HG02759 (cell line): ENCODE measurements around the gene PEX6.

Source experiments
- ATAC-seq: cut with Tn5 transposase; IDR thresholded peaks from one replicate; pipeline ENCODE4 v1.9.1; 2021; ENCODE audit warnings: mild to moderate bottlenecking, moderate library complexity; ENCODE audit not compliant: unreplicated experiment

The PEX6 gene, protein sequence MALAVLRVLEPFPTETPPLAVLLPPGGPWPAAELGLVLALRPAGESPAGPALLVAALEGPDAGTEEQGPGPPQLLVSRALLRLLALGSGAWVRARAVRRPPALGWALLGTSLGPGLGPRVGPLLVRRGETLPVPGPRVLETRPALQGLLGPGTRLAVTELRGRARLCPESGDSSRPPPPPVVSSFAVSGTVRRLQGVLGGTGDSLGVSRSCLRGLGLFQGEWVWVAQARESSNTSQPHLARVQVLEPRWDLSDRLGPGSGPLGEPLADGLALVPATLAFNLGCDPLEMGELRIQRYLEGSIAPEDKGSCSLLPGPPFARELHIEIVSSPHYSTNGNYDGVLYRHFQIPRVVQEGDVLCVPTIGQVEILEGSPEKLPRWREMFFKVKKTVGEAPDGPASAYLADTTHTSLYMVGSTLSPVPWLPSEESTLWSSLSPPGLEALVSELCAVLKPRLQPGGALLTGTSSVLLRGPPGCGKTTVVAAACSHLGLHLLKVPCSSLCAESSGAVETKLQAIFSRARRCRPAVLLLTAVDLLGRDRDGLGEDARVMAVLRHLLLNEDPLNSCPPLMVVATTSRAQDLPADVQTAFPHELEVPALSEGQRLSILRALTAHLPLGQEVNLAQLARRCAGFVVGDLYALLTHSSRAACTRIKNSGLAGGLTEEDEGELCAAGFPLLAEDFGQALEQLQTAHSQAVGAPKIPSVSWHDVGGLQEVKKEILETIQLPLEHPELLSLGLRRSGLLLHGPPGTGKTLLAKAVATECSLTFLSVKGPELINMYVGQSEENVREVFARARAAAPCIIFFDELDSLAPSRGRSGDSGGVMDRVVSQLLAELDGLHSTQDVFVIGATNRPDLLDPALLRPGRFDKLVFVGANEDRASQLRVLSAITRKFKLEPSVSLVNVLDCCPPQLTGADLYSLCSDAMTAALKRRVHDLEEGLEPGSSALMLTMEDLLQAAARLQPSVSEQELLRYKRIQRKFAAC

DNA sequence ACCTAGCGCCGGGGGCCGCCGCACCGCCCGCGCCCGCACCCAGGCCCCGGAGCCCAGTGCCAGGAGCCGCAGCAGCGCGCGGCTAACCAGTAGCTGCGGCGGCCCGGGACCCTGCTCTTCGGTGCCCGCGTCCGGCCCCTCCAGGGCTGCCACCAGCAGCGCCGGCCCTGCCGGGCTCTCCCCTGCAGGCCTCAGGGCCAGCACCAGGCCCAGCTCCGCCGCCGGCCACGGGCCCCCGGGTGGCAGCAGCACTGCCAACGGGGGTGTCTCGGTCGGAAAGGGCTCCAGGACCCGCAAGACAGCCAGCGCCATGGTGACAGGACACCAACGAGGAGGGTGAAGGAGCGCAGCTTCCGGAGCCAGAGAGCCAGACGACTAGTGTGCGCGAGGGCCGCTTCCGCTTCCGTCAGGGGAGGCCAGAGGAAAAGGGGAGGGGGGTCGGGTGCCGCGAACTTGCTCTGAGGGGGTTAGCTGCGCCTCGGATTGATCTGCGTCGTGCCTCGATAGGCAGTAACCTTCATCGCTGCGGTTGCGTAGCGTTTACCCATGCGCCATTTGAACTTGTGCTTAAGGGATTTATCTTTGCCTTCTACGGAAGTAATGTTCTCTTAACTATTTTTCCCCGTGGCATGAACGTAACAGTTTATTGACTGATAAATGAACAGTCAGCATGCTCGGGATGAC, at the start of gene PEX6:
PEX6 (minus strand) TSS at position 343 of the 684 bp plus-strand sequence; CDS start at position 312, 31 bp downstream.
- ATAC-seq, result peak; percentile 97

DNA sequence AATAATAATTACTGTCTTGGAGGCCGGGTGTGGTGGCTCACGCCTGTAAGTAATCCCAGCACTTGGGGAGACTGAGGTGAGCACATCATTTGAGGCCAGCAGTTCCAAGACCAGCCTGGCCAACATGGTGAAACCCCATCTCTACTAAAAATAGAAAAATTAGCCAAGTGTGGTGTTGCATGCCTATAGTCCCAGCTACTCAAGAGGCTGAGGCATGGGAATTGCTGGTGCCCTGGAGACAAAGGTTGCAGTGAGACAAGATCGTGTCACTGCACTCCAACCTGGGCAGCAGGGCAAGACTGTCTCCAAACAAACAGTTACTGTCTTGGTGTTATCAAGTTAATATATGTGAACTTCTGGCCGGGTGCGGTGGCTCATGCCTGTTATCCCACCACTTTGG, 47.4 kb upstream of the PEX6 start:
- ATAC-seq, result no peak

DNA sequence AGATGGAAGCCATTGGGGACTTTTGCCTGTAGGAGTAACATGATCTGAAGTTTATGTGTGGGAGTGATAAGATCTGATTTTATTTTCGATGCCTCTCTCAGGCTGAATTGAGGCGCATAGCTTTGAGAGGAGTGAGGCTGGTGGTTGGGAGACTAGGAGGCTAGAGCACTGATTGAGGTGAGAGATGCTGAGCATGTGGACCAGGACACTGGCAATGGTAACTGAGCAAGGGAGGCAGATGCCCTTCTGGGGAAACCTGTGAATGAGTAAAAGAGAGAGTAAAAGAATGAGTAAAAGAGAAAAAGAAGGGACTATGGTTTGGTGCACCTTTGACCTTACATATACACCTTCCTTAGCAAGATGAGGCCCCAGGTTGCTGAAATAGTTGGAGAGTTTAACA, 45.5 kb upstream of the PEX6 start:
- ATAC-seq, result no peak

DNA sequence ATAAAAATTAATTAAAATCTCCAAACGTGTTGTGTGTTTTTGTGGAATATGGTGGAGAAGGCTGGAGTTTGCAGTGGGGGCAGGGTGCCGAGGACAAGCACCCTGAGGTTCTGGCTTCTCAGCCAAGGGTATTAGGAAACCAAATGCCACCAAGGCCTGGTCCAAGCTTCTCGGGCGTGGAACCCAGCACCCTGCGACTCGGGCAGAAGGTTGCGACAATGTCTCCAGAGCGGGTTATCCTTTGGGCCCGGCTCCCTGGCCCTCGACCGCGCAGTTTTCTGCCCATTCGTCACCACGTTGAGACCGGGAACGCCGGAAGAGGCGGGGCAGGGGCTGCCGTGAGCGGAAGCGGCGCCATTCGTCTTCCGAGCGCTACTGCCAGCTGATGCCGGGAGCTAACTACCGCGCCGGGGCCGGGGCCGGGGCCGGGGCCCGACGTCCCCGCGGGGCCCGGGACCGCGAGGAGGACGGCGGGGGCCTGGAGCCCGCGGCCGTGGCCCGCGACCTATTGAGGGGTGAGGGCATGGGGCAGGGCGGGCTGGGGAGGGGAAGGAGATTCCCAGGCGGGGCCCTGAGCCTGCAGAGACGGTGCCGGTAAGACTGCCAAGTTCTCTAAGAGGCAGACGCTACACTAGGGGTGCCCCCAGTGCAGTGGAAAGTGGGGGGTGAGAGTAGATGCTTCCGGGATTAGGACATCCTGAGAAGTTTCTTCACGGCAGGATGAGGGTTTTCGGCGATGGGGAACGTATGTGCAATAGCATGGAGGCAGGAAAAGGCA, 42.5 kb upstream of the PEX6 start, which contains the start of gene RRP36:
RRP36 (plus strand) TSS at position 354 of the 778 bp plus-strand sequence; CDS start at position 386, 32 bp downstream.
- peak; percentile 87 for ATAC-seq

DNA sequence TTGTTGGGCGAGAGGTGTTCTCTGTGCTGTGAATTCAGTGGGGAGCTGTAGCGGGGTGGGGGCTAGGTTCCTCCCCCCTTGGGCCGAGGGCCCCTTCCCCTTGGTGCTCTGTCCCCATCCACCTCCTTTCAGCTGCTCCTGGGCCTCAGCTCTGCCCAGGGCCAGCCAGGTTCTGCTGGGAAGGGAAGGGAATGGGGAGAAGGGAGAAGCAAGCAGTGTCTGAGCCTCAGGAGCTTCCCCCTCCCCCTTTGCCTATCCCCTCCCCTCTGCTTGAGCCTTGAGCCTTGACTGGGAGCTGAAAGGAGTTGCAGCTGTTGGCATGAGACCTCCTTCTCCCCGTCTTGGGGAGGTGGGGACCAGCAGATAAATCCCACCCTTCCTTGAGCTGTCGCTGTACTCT, 41.9 kb upstream of the PEX6 start:
- ATAC-seq, result no peak

DNA sequence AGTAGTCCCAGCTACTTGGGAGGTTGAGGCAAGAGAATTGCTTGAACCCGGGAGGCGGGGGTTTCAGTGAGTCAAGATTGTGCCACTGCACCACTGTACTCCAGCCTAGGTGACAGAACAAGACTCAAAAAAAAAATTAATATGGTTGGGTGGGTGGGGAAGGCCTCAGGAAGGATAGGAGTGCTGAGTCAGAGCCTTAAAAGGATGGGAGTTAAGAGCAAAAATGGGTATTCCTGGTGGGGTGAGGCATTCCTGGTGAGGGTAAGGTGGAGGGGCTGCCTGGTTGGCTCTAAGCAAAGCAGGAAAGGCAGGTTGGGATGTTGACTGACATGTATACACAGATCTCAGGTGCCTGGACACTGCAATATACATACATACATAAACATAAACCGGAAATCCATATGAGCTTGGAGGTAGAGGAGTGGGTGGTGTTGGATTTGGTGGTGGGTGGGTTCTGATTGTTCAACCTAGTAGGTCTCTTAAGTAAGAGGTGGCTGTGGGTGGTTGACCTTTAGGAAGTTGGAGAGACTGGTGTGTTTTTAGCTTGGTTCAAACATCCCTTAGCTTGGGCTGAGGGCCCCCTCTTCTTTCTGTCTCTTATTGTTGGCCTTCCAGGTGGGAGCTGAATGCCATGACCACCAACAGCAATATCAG, 41.2 kb upstream of the PEX6 start:
- no peak for ATAC-seq

DNA sequence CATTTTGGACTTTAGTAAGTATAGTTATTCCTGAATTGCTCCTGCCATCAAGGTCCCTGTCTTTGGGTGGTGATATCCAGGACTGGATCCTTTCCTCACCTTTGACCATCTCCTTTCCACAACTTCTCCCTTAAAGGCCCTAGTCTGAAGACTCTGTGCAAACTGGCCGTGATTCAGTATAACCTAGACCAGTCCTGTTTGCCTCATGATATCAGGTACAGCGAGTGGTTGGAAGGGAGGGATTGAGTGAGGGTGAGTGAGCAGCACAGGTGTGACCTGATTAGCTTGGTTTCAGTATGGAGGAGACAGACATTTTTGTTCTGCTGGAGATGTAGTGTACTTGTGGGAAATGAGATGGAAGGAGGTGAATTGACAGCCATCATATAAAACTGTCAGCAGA, 40.2 kb upstream of the PEX6 start:
- ATAC-seq, result no peak

DNA sequence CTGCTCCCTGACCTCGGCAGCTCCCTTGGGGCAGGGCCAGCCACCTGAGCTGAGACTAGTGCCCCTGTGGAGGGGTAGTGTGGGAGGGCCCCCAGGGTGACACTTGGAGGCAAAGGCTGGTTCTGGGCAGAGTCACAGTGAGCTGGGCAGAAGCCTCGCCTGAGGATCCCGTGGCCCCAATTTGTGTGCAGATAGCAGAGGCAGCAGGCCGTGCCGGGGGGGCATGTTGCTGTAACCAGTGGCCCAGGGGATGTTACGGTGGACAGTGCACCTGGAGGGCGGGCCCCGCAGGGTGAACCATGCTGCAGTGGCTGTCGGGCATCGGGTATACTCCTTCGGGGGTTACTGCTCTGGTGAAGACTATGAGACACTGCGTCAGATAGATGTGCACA, 38.0 kb upstream of the PEX6 start:
- no peak for ATAC-seq

DNA sequence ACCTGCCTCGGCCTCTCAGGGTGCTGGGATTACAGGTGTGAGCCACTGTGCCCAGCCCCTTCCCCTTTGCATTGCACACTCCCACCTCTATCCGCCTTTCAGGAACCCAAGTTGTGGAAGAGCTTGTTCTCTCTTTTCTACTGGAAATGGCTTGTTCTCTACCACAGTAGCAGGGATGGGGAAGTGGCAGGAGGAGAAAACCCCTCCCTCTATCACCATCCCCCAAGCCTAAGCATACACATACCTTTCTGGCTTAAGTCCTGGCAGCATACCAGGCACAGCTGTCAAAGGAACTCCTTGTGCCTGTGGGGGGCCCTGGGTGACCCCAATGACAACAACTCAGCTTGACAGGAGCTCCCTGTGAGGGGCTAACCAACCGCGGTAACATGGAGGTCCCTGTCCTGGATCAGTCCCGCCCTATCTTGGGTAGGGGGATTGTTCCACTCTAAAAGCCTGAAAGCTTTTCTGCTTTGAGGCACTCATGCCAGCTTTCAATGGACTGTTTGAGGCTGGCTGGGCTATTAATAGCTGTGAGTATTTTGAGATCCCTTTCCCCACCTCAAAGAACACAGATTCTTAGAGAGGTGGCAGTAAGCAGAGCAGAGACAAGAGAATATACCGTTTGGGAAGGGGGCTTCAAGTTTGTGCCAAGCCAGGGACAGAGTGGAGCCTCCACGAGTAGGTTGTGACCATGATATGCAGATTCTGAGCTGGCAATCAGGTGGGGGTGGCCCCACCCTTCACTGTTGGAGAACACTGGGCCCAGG, 37.4 kb upstream of the PEX6 start:
- ATAC-seq, result no peak

DNA sequence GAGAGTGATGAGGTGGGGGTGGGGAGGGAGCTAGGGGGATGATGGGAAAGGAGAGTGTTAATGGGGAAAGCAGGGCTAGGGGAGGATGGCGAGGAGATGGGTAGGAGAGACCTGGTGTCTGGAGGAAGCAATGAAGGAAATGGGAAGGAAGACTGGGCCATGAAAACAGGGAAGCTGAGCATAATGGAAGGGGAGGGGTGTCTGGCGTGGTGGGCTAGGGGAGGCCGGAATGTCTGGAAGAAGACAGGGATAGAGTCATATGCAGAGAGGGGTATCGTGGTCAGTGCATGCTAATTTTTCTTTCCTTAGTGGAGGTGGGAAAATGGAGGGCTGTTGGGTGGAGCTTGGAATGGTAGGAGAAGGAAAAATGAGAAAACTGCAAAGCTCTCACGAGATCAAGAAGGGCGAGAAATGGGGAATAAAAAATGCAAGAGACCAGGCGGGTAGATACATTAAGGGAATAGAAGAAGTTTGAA, 35.5 kb upstream of the PEX6 start:
- no peak for ATAC-seq

DNA sequence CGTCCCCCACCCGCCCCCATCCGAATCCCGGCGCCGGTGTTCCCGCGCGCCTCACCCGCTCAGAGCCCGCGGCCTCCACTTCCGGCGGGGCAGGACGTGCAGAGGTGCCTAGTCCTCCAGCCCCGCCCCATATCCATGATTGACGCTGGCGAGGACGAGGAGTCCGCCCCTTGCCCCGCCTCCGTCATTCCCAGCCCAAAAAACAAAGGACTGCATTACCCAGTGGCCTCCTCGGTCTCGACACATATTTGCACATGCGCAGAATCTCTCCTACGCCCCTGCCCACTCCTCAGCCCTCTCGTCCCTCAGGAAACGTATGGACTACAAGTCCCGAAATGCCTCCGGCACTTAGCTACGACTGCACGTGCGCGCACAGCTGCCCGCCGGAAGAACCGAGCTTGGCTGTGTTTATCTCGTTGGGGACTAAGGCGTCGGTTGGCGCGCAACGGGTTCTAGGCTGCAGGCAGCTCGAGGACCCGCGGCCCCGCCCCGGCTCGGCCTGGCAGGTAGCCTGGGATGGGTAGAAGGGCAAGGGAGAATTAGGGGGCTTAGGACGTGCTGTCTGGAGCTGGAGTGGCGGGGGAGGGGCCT, 35.0 kb upstream of the PEX6 start, which contains the start of the genes KLHDC3 and MEA1:
KLHDC3 (plus strand) TSS at position 407 of the 591 bp plus-strand sequence. CDS start 2,944 bp downstream, outside the sequence.
MEA1 (minus strand) TSS at position 104 of the 591 bp plus-strand sequence. CDS start 133 bp downstream, outside the sequence.
- peak; percentile 90 for ATAC-seq

DNA sequence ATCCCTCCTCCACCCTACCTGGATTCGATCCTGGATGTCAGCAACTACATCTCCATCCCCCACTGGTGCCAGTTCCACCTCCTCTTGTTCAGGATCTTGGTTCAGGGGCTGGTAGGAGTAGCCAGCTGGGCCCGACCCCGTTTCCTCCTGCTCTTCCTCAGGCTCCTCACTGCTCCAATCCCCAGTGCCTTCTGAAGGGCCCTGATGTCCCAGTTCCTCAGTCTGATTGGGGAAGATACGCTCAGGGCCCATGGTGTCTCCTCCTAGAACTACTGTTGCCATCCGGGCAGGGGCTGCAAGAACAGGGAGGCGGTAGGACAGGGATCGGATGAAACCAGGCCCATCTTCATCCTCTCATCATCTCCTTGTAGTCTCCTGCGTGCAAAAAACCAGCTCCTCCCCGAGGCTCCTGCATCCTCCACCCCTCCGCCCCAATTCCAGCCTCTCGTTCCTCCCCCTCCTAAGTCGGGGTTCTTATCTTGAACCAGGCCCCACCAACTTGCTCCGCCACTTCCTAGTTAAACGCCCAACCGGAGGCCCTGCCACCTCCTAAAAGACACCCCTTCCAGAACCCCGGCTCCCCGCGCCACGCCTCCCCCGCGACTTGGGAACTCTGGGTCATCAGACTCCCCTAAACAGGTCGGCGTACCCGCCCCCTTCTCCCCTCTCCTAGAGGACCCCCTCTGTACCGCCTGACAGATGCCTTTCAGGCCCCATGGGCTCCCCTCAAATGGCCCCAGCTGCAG, 34.3 kb upstream of the PEX6 start:
- peak; percentile 4 for ATAC-seq

DNA sequence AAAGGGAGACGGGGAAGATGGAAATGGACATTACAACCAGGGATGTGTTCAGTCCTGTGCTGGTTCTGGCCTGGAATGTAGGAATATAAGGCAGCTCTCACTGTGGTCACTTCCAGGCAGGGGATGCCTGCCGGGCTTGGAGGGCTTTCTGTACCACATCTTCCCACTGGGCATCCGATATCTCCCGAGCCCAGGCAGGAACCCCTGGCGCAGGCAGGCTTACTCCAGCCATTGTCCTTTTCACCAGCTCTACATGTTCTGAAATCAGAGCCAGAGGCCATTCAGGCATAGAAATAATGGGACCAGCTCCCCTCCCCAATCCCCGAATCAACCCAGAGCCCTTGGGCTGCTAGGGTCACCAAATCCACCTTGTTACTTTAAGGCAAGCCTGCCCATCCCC, 33.4 kb upstream of the PEX6 start:
- ATAC-seq, result no peak

DNA sequence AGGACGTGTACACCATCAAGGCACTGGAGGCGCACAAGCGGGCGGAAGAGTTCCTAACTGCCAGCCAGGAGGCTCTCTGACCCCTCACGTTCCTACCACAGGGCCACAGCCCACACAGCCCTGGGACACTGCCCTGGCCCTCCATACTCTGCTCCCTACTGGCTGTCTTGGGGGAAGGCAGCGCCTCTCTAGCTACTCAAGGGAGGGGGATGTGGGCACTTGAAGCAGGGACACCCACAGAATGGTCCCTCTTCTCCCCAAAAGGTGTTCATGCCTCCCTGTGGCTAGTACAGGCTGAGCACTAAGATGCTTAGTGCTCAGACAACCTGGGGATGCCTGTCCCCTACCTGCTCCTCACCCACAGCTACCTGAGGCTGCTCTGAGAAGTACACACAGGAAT, 32.2 kb upstream of the PEX6 start:
- no peak for ATAC-seq

DNA sequence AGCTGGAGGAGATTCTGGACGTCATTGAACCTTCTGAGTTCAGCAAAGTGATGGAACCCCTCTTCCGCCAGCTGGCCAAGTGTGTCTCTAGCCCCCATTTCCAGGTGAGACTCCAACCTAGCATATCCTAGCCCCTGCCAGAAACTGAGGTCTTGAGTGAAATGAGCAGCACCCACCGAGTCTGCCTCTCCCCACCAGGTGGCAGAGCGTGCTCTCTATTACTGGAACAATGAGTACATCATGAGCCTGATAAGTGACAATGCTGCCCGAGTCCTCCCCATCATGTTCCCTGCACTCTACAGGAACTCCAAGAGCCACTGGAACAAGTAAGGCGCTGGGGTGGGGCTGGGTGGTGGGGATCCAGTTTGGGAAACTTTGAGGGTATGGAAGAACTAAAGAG, 30.1 kb upstream of the PEX6 start:
- ATAC-seq, result no peak

DNA sequence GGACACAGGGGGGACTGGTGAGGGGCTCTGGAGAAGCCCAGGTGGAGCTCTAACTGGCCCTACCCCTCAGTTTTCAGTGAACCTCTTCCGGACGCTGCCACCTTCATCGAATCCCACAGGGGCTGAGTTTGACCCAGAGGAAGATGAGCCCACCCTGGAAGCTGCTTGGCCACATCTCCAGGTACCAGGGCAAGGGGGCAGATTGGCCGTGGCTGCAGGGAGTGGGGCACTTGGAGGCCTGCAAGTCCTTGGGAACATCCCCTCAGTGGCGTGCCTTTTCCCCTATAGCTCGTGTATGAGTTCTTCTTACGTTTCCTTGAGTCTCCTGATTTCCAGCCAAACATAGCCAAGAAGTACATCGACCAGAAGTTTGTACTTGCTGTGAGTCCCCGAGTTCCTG, 28.1 kb upstream of the PEX6 start:
- no peak for ATAC-seq

DNA sequence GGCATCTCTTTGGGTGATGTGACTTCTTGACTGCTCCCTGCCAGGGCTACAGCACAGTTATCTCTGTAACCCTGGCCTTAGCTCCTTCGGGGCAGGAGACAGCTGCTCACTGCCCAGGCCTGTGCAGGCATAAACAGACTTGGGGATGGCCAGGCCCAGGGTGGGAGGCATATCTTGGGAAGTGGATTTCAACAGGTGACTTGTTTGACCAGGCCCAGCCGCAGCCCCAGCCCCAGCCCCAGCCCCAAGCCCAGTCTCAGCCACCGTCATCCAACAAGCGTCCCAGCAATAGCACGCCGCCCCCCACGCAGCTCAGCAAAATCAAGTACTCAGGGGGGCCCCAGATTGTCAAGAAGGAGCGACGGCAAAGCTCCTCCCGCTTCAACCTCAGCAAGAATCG, 27.3 kb upstream of the PEX6 start:
- no peak for ATAC-seq

DNA sequence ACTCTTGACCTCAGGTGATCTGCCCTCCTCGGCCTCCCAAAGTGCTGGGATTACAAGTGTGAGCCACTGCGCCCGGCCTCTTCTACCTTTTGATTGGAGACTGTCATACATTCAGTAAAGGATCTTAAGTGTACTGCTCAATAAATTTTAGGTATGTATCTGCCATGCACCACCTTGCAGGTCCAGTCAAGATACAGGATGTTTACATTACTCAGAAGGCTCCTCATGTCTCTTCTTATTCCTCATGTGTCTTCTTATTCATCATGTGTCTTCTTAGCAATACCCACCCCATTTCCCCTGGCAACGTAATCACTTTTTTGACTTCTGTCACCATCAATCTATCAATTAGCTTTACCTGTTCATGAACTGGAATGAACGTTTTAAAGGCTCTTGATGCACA, 26.9 kb upstream of the PEX6 start:
- ATAC-seq, result no peak
